ENCODE results near the gene TTPAL.
A peak's percentile ranks its signal among the peaks of the same experiment; 100 is the strongest.
"Not testable (repeated sequence)": the region's sequence is repeated elsewhere in the genome, so short reads cannot be mapped to it uniquely, and the experiment has no call there.

Gene TTPAL

GRCh38 chr20:44467289-44467883 is 8.3 kb upstream of the TTPAL start:
- DNase-seq = no peak

GRCh38 chr20:44468044-44468782 is 7.5 kb upstream of the TTPAL start:
- TF ChIP-seq GATA1 (IDR thresholded peaks at IDR 0.05; ENCODE audit: low read depth, low read length) (no peak), POLR2A (IDR thresholded peaks at IDR 0.05; ENCODE audit: low read length) (no peak)
- no peak for DNase-seq

More at GRCh38 chr20:44467289-44467883, 8.3 kb upstream of the TTPAL start:
- no peak for TF ChIP-seq POLR2A (IDR thresholded peaks at IDR 0.05; ENCODE audit: low read length)
- no peak for TF ChIP-seq GATA1 (IDR thresholded peaks at IDR 0.05; ENCODE audit: low read depth, low read length)

- TF ChIP-seq GATA1 (IDR thresholded peaks at IDR 0.05; ENCODE audit: low read depth, low read length) (no peak), POLR2A (IDR thresholded peaks at IDR 0.05; ENCODE audit: low read length) (no peak)
- no peak for DNase-seq
Observed at GRCh38 chr20:44470327-44470726, 5.3 kb upstream of the TTPAL start.

GRCh38 chr20:44471481-44471882 is 4.2 kb upstream of the TTPAL start:
- no peak for TF ChIP-seq GATA1 (IDR thresholded peaks at IDR 0.05; ENCODE audit: low read depth, low read length)
- TF ChIP-seq POLR2A (IDR thresholded peaks at IDR 0.05; ENCODE audit: low read length) = no peak
- DNase-seq = peak; percentile 31 to 36

GRCh38 chr20:44472283-44472682 is 3.4 kb upstream of the TTPAL start:
- not testable (repeated sequence) for DNase-seq

- TF ChIP-seq GATA1 (IDR thresholded peaks at IDR 0.05; ENCODE audit: low read depth, low read length) (no peak), POLR2A (IDR thresholded peaks at IDR 0.05; ENCODE audit: low read length) (no peak)
Observed at GRCh38 chr20:44475372-44475693, 341 bp upstream of the TTPAL start.

GRCh38 chr20:44477151-44477550 is 1.5 kb downstream of the TTPAL start:
- DNase-seq = peak in 1 of 2 experiments; percentile 42
- TF ChIP-seq GATA1 (IDR thresholded peaks at IDR 0.05; ENCODE audit: low read depth, low read length) = no peak
- no peak for TF ChIP-seq POLR2A (IDR thresholded peaks at IDR 0.05; ENCODE audit: low read length)

More at GRCh38 chr20:44475372-44475693, 341 bp upstream of the TTPAL start:
- no peak for DNase-seq

GRCh38 chr20:44478206-44478605 is 2.5 kb downstream of the TTPAL start:
- TF ChIP-seq POLR2A (IDR thresholded peaks at IDR 0.05; ENCODE audit: low read length) (no peak), GATA1 (IDR thresholded peaks at IDR 0.05; ENCODE audit: low read depth, low read length) (no peak)
- DNase-seq = peak; percentile 41 to 53

GRCh38 chr20:44479643-44480042 is 4.0 kb downstream of the TTPAL start:
- TF ChIP-seq GATA1 (IDR thresholded peaks at IDR 0.05; ENCODE audit: low read depth, low read length) = no peak
- no peak for TF ChIP-seq POLR2A (IDR thresholded peaks at IDR 0.05; ENCODE audit: low read length)
- DNase-seq = no peak

- no peak for DNase-seq
- TF ChIP-seq POLR2A (IDR thresholded peaks at IDR 0.05; ENCODE audit: low read length) = no peak
- no peak for TF ChIP-seq GATA1 (IDR thresholded peaks at IDR 0.05; ENCODE audit: low read depth, low read length)
Observed at GRCh38 chr20:44480097-44480496, 4.4 kb downstream of the TTPAL start.

GRCh38 chr20:44481719-44482416 is 6.2 kb downstream of the TTPAL start:
- TF ChIP-seq GATA1 (IDR thresholded peaks at IDR 0.05; ENCODE audit: low read depth, low read length) = no peak
- TF ChIP-seq POLR2A (IDR thresholded peaks at IDR 0.05; ENCODE audit: low read length) = no peak
- DNase-seq = no peak

GRCh38 chr20:44483112-44483511 is 7.4 kb downstream of the TTPAL start:
- no peak for DNase-seq
- TF ChIP-seq GATA1 (IDR thresholded peaks at IDR 0.05; ENCODE audit: low read depth, low read length) = no peak
- no peak for TF ChIP-seq POLR2A (IDR thresholded peaks at IDR 0.05; ENCODE audit: low read length)

GRCh38 chr20:44485078-44485829 is 9.6 kb downstream of the TTPAL start:
- no peak for DNase-seq
- no peak for TF ChIP-seq POLR2A (IDR thresholded peaks at IDR 0.05; ENCODE audit: low read length)
- TF ChIP-seq GATA1 (IDR thresholded peaks at IDR 0.05; ENCODE audit: low read depth, low read length) = no peak

GRCh38 chr20:44485830-44486198 is 10.1 kb downstream of the TTPAL start:
- TF ChIP-seq GATA1 (IDR thresholded peaks at IDR 0.05; ENCODE audit: low read depth, low read length) (no peak), POLR2A (IDR thresholded peaks at IDR 0.05; ENCODE audit: low read length) (no peak)
- no peak for DNase-seq

All from erythroblast (primary cell).